Lower lobe of right lung (tissue), 2 donors: ENCODE measurements around the gene MID1. TPM values are rescaled to one million over a fixed set of nuclear protein-coding genes. Genes with fewer than 3 reads are reported as not detected.

Source experiments
- ATAC-seq, 2 donors: fragments of 200-7000 bp; cut with Tn5 transposase; one replicate each; pipeline ENCODE4 v1.9.1; 2020 to 2022; ENCODE audit warnings: mild to moderate bottlenecking in 2 of 2, moderate library complexity in 2 of 2
- DNase-seq: peaks from one replicate; pipeline ENCODE4 v3.0.0-alpha.2; 2020
- H3K27ac ChIP-seq: fragments of 200-600 bp; one replicate; pipeline ENCODE4 v1.8.0; 2022
- H3K27me3 ChIP-seq: fragments of 200-600 bp; one replicate; pipeline ENCODE4 v1.8.0; 2022; ENCODE audit warnings: low read depth
- H3K36me3 ChIP-seq: fragments of 200-600 bp; one replicate; pipeline ENCODE4 v1.8.0; 2022; ENCODE audit warnings: mild to moderate bottlenecking
- H3K4me1 ChIP-seq: fragments of 200-600 bp; one replicate; pipeline ENCODE4 v1.8.0; 2022
- H3K4me3 ChIP-seq: fragments of 200-600 bp; one replicate; pipeline ENCODE4 v1.8.0; 2022; ENCODE audit warnings: mild to moderate bottlenecking
- H3K9me3 ChIP-seq: fragments of 200-600 bp; one replicate; pipeline ENCODE4 v1.8.0; 2022
- intact Hi-C: fragments of 100-400 bp; cut with DNase I; formaldehyde crosslinking; loops from one replicate; pipeline ENCODE4 v1.11.0; 2022
- total RNA-seq: library from RNA; stranded (reverse); fragmentation: NEBNext Ultra II Directional; extraction: Animal tissue kit (Norgen Biotek cat#: 25700); gene quantifications from one replicate; pipeline ENCODE4 v1.2.1, GENCODE V29; 2021
- TF ChIP-seq, protein P1 (sequence below): fragments of 200-600 bp; IDR thresholded peaks from one replicate; pipeline ENCODE4 v1.8.0; 2022; ENCODE audit warnings: antibody characterized with exemption, mild to moderate bottlenecking
- donor health status: DM: no; HTN: yes; CAD: no; lungs with severe emphysema.

MID1 gene
- total RNA-seq, 1 donor from 2014 or later, result 24.9 TPM

DNA sequence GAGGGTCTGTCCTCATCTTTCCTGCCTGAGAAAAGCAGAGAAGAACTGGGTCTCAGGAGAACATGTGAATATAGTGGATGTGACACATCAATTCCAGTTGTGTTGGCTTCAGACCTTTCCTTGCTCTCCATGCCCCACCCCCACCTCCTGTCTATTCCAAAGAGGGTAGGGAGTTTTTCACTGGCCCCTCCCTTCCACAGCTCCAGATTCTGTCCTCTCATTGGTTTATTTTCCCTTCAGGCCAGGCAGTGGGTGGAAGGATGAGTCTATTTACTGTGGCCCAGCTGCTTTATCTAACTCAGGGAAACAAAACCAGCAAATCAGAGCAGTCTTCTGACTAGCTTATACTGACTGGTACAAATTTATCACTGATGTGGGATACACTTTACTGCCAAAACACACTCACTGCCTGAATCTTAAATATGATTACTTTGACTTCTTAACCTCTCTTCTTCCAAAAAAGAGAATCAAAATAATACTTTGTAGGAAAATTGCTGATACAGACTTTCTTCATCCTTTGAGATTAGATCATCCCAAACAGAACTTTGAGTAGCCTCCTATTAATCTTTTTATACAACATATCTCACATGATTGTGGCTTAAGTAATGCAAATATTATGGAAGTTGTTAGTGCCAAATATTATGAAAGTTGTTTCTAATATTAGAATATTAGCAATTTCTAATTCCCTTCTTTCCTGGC, 221.2 kb downstream of the MID1 start:
- no peak overlapping the region for H3K27ac ChIP-seq
- H3K4me3 ChIP-seq, result no peak overlapping the region
- intact Hi-C loops, result no loop called here
- no peaks in the 10 kb centered on the region for H3K4me1 ChIP-seq
- no peaks in the 10 kb centered on the region for H3K36me3 ChIP-seq
- ATAC-seq (no peak), DNase-seq (no peak)
- TF ChIP-seq, protein P1, sequence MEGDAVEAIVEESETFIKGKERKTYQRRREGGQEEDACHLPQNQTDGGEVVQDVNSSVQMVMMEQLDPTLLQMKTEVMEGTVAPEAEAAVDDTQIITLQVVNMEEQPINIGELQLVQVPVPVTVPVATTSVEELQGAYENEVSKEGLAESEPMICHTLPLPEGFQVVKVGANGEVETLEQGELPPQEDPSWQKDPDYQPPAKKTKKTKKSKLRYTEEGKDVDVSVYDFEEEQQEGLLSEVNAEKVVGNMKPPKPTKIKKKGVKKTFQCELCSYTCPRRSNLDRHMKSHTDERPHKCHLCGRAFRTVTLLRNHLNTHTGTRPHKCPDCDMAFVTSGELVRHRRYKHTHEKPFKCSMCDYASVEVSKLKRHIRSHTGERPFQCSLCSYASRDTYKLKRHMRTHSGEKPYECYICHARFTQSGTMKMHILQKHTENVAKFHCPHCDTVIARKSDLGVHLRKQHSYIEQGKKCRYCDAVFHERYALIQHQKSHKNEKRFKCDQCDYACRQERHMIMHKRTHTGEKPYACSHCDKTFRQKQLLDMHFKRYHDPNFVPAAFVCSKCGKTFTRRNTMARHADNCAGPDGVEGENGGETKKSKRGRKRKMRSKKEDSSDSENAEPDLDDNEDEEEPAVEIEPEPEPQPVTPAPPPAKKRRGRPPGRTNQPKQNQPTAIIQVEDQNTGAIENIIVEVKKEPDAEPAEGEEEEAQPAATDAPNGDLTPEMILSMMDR, result no peak
- H3K9me3 ChIP-seq, result no peaks in the 10 kb centered on the region
- no peaks in the 10 kb centered on the region for H3K27me3 ChIP-seq

DNA sequence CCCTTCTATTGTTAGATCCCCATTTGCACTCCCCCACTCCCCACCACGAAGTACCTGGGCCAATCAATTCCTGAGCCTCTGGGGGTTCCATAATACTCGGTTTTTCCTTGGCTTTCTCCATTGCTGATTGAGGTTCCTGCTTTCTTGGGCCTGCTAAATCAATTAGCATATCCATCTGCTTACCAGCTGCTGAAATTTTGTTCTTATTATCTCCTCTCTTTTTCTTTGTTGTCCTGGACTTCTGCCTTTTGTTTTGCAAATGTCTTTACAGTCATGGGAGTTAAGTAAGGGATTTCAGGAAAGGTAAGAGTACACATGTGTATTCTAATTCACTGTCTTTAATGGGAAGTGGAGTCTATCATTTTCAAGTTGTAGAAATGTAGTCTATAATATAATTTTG, 222.2 kb downstream of the MID1 start:
- no peak overlapping the region for H3K4me3 ChIP-seq
- intact Hi-C loops, result no loop called here
- DNase-seq, result no peak
- no peaks in the 10 kb centered on the region for H3K9me3 ChIP-seq
- H3K36me3 ChIP-seq, result no peaks in the 10 kb centered on the region
- TF ChIP-seq, protein P1, result no peak
- H3K27me3 ChIP-seq, result no peaks in the 10 kb centered on the region
- ATAC-seq, result no peak
- H3K27ac ChIP-seq, result no peak overlapping the region
- no peaks in the 10 kb centered on the region for H3K4me1 ChIP-seq

DNA sequence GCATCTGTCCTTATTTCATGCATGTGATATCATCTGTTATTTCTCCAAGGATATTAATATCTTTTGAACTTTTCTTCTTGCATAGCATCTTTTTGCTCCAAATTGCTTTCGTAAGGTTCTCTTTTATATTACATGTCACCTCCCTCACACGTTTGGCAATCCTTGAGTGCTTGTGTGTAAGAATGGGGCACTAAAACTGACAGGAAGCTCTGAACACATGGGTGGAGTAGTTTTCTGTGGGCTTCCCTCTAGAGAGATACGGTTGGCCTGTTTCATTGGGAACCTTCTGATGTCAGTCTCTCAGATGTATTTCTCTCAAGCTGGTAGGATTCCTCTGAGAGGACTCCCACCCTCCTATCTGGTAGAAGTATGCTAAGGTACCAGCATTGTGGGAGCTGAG, 223.0 kb downstream of the MID1 start:
- ATAC-seq (no peak), DNase-seq (no peak)
- H3K27ac ChIP-seq, result no peak overlapping the region
- no peak overlapping the region for H3K4me3 ChIP-seq
- H3K36me3 ChIP-seq, result no peaks in the 10 kb centered on the region
- TF ChIP-seq, protein P1, result no peak
- no peaks in the 10 kb centered on the region for H3K27me3 ChIP-seq
- H3K9me3 ChIP-seq, result no peaks in the 10 kb centered on the region
- intact Hi-C loops, result no loop called here
- H3K4me1 ChIP-seq, result no peaks in the 10 kb centered on the region

DNA sequence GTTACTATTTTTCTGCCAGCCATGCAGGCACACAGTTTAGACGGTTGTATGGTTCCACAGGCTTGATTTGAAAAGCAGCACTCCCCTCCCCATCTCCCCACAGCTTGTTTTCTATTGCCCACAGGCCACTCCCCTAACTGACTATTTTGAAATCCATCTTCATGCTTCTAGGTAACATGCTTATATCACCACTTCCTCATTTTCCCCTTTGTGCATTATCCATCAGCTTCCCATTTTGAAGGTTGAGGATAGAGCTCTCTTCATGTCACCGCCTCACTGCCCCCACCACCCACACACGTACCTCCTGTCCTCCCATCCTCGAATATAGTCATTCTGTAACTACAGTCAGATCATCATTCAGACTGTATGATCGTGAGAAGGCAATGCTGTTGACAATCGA, 224.7 kb downstream of the MID1 start:
- Histone ChIP-seq H3K36me3 (no peaks in the 10 kb centered on the region), H3K27ac (no peak overlapping the region), H3K4me3 (no peak overlapping the region), H3K4me1 (no peaks in the 10 kb centered on the region), H3K9me3 (no peaks in the 10 kb centered on the region), H3K27me3 (no peaks in the 10 kb centered on the region)
- intact Hi-C loops, result no loop called here
- DNase-seq, result no peak
- ATAC-seq, result no peak
- TF ChIP-seq, protein P1, result no peak
